Body of pancreas (tissue), 4 donors: ENCODE results near the gene ANKRD6. TPM values are rescaled to one million over a fixed set of nuclear protein-coding genes. Genes with fewer than 3 reads are reported as not detected.
"Not testable (repeated sequence)": the region's sequence is repeated elsewhere in the genome, so short reads cannot be mapped to it uniquely, and the experiment has no call there.

Source experiments
- ATAC-seq: fragments of 150-250 bp; one replicate; pipeline ENCODE4 v1.9.1; 2016
- DNase-seq, 4 donors: peaks; one replicate each; pipeline ENCODE4 v3.0.0-alpha.2; 2019
- H3K27ac ChIP-seq, 4 donors: fragments of 200-600 bp; sonication (generic); 1 replicate in 3 of 4; 2 replicates in 1 of 4; pipeline versions ENCODE4 v1.5.1 to v1.6.1; 2016 to 2019; ENCODE audit warnings: mild to moderate bottlenecking in 1 of 4, mixed read lengths in 1 of 4, moderate library complexity in 1 of 4
- H3K27me3 ChIP-seq, 2 donors: fragments of 200-600 bp; sonication (generic); one replicate each; pipeline ENCODE4 v1.6.0; 2016; ENCODE audit warnings: mild to moderate bottlenecking in 1 of 2
- H3K36me3 ChIP-seq, 2 donors: fragments of 200-600 bp; sonication (generic); replicated peaks in 1 of 2; 2 replicates each; pipeline ENCODE4 v1.5.1; 2016; ENCODE audit warnings: low read depth in 2 of 2; ENCODE audit not compliant: insufficient read depth in 1 of 2
- H3K4me1 ChIP-seq: fragments of 200-600 bp; sonication (generic); one replicate; pipeline ENCODE4 v1.6.0; 2016
- H3K4me3 ChIP-seq, 2 donors: fragments of 200-600 bp; sonication (generic); 1 replicate in 1 of 2; 2 replicates in 1 of 2; pipeline ENCODE4 v1.5.1; 2016 to 2019
- H3K9me3 ChIP-seq, 3 donors: fragments of 200-600 bp; sonication (generic); 1 replicate in 2 of 3; 2 replicates in 1 of 3; pipeline ENCODE4 v1.5.1; 2016
- POLR2A ChIP-seq, 3 donors: fragments of 450-650 bp; IDR thresholded peaks; one replicate each; pipeline ENCODE4 v1.6.1; 2016; ENCODE audit warnings: antibody characterized with exemption in 3 of 3, mild to moderate bottlenecking in 2 of 3
- WGBS, 2 donors: methylation state at CpG; one replicate each; pipeline ENCODE4 v1.1.5; 2017; 5-methylcytosine and 5-hydroxymethylcytosine counted together
- intact Hi-C: fragments of 100-400 bp; cut with DNase I; formaldehyde crosslinking; loops from one replicate; pipeline ENCODE4 v1.15.1; 2023
- total RNA-seq, 2 donors: library from RNA; depleted of rRNA; stranded (reverse); fragments of >200 nt; gene quantifications; one replicate each; pipeline ENCODE4 v1.1.0, GENCODE V29; 2016
- TF ChIP-seq, protein P1 (sequence below), 7 experiments: fragments of 450-650 bp in 4 of 7; fragments of 200-600 bp in 3 of 7; sonication (generic) in 3 of 7; IDR thresholded peaks; one replicate each; pipeline ENCODE4 v1.5.1; 2016 to 2019; ENCODE audit warnings: antibody characterized with exemption in 7 of 7

ANKRD6 gene
- total RNA-seq, 2 donors from 2014 or later, result 16.9 to 21.4 TPM

DNA sequence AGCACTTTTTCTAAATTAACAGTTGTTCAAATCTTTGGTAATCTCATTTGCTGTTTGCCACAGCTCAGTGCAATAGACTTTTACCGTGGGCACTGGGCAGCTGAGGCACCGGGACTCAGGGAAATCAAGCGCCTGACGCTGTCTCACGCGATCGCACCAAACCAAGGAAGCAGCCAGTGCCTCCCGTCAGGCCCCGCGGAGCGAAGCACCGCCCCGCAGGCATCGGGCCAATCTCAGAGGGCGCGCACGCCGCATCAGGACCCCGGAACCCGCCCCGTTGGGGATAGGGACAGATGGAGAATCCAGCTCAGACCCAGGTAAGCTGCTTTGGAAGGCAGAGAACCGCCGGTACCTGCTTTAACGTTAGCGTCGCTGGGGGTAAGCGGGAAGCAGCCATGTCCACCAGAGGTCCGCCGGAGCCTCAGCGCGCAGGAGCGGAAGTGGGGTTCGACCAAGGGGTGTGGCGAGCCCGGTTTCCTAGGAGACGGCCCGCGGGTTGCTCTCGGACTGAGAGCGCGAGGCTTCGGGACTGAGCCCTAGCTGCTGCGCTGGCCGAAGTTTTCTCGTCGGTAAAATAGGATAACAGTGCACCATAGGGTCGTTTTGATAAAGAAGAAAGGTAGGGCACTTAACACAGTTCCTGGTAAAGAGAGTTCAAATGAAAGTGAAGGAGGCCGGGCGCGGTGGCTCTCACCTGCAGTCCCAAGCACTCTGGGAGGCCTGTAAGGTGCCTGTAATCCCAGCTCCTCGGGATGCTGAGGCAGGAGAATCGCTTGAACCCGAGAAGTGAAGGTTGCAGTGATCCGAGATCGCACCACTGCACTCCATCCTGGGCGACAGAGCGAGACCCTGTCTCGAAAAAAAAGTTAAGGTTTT is 205.6 kb downstream of the ANKRD6 start, which contains the start of gene LYRM2:
LYRM2 (minus strand) TSS at position 428 of the 876 bp plus-strand sequence; CDS start at position 397, 31 bp downstream.
- H3K36me3 ChIP-seq, result no peaks in the 10 kb centered on the region
- peak; percentile 79 to 97 (median 96) for TF ChIP-seq POLR2A (IDR thresholded peaks at IDR 0.05)
- TF ChIP-seq, protein P1, sequence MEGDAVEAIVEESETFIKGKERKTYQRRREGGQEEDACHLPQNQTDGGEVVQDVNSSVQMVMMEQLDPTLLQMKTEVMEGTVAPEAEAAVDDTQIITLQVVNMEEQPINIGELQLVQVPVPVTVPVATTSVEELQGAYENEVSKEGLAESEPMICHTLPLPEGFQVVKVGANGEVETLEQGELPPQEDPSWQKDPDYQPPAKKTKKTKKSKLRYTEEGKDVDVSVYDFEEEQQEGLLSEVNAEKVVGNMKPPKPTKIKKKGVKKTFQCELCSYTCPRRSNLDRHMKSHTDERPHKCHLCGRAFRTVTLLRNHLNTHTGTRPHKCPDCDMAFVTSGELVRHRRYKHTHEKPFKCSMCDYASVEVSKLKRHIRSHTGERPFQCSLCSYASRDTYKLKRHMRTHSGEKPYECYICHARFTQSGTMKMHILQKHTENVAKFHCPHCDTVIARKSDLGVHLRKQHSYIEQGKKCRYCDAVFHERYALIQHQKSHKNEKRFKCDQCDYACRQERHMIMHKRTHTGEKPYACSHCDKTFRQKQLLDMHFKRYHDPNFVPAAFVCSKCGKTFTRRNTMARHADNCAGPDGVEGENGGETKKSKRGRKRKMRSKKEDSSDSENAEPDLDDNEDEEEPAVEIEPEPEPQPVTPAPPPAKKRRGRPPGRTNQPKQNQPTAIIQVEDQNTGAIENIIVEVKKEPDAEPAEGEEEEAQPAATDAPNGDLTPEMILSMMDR (IDR thresholded peaks at IDR 0.05), result peak in 4 of 7 experiments; percentile 31 to 52 (median 40)
- H3K4me3 ChIP-seq, result peak within 1 kb of the TSS; percentile 20 to 64
- H3K9me3 ChIP-seq, result no peaks in the 10 kb centered on the region
- no peaks in the 10 kb centered on the region for H3K27me3 ChIP-seq
- DNase-seq (peak; percentile 96), ATAC-seq (peak; percentile 99)
- intact Hi-C loops, result no loop called here
- H3K4me1 ChIP-seq, result peaks cover 15% of the 10 kb centered on the region
- WGBS, 2 donors, result 2% methylated on average over 30 to 58 of the region's 58 CpGs
- H3K27ac ChIP-seq, result peak within 1 kb of the TSS; percentile 81 to 95 (median 90)

GRCh38 chr6:89640804-89641203 is 207.9 kb downstream of the ANKRD6 start:
- H3K4me3 ChIP-seq, result no peak overlapping the region
- no peaks in the 10 kb centered on the region for H3K9me3 ChIP-seq
- intact Hi-C loops, result no loop called here
- H3K36me3 ChIP-seq, result peaks cover 0 to 3% of the 10 kb centered on the region in 2 donors
- 88 to 93% methylated on average over 4 of the region's 4 CpGs for WGBS, 2 donors
- ATAC-seq (no peak), DNase-seq (no peak)
- H3K27ac ChIP-seq, result no peak overlapping the region
- no peak for TF ChIP-seq POLR2A (IDR thresholded peaks at IDR 0.05)
- TF ChIP-seq, protein P1 (IDR thresholded peaks at IDR 0.05), result no peak
- H3K27me3 ChIP-seq, result no peaks in the 10 kb centered on the region
- peaks cover 15% of the 10 kb centered on the region for H3K4me1 ChIP-seq

- H3K27ac ChIP-seq, H3K36me3 ChIP-seq, intact Hi-C loops, ATAC-seq, H3K4me3 ChIP-seq, DNase-seq, H3K9me3 ChIP-seq, H3K27me3 ChIP-seq: not testable (repeated sequence)
- H3K4me1 ChIP-seq, result peaks cover 15% of the 10 kb centered on the region
- WGBS, 2 donors, result 95 to 99% methylated on average over 3 of the region's 3 CpGs
Observed at GRCh38 chr6:89641581-89641980, 208.6 kb downstream of the ANKRD6 start.

DNA sequence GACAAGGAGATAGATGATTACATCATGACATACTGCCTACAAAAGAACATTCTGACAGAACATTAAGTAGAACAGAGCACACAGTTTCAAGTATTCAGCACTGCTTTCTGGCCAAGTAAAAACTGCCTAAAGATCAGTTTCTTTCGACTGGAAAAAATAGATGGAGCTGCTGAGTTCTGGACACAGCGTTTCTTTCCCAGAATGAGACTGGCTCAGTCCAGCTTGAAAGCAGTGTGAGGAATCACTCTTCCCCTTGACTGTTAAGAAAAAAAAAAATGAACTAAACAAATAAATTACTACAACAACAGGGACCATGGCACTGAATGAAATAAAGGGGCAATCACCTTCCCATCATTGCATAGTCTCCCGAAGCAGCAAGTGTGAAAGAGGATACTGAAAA is 210.0 kb downstream of the ANKRD6 start:
- H3K4me3 ChIP-seq, result no peak overlapping the region
- no peaks in the 10 kb centered on the region for H3K9me3 ChIP-seq
- 74 to 77% methylated on average over 3 of the region's 3 CpGs for WGBS, 2 donors
- peaks cover 10% of the 10 kb centered on the region for H3K4me1 ChIP-seq
- ATAC-seq, result no peak
- no peaks in the 10 kb centered on the region for H3K27me3 ChIP-seq
- intact Hi-C loops, result no loop called here
- peaks cover 0 to 10% of the 10 kb centered on the region in 2 donors for H3K36me3 ChIP-seq
- no peak for DNase-seq
- no peak overlapping the region for H3K27ac ChIP-seq
- no peak for TF ChIP-seq POLR2A (IDR thresholded peaks at IDR 0.05)
- TF ChIP-seq, protein P1 (IDR thresholded peaks at IDR 0.05), result no peak

DNA sequence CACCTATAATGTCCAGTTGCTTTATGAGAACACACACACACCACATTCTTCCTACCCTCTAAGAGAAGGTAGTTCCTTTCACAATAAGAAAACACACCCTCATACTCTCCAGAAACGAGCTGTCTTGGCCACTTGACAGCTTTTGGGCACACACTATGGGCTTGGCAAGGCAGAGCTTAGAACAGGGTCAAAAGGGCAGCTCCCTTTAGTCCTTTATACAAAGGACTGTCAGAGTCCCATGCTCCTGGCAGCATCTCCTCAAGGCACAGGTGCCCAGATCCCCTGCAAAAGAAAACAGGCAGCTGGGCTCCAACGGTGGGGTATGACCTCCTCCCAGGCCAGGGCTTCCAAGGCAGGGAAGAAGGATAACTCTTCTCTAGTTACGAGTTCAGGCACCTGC is 210.5 kb downstream of the ANKRD6 start:
- 28 to 49% methylated on average over 3 of the region's 3 CpGs for WGBS, 2 donors

More for the DNA sequence above, 210.5 kb downstream of the ANKRD6 start:
- Histone ChIP-seq H3K4me1 (peaks cover 9% of the 10 kb centered on the region), H3K9me3 (no peaks in the 10 kb centered on the region), H3K4me3 (no peak overlapping the region), H3K27ac (no peak overlapping the region), H3K27me3 (no peaks in the 10 kb centered on the region), H3K36me3 (peaks cover 0 to 12% of the 10 kb centered on the region in 2 donors)
- intact Hi-C loops, result no loop called here
- ATAC-seq (no peak), DNase-seq (peak in 1 of 4 donors; percentile 8)
- TF ChIP-seq POLR2A (IDR thresholded peaks at IDR 0.05), result no peak
- TF ChIP-seq, protein P1 (IDR thresholded peaks at IDR 0.05), result no peak
